Loucy (cell line): ENCODE measurements around the gene ABAT.

ENCODE experiments used
- H2AFZ ChIP-seq: fragments of 200-600 bp; sonication (generic); 2 replicates; pipeline ENCODE4 v1.6.0; 2016; ENCODE audit warnings: antibody characterized with exemption, mild to moderate bottlenecking, low read length, moderate library complexity
- H3F3A ChIP-seq: fragments of 200-600 bp; 2 replicates; pipeline ENCODE4 v1.6.0; 2016; ENCODE audit warnings: antibody characterized with exemption, low read depth, mild to moderate bottlenecking
- H3K27me3 ChIP-seq: fragments of 200-600 bp; sonication (generic); 2 replicates; pipeline ENCODE4 v1.6.1; 2014; ENCODE audit warnings: low read length, mild to moderate bottlenecking; ENCODE audit not compliant: insufficient read depth, poor library complexity, severe bottlenecking
- H3K36me3 ChIP-seq: fragments of 200-600 bp; sonication (generic); 2 replicates; pipeline ENCODE4 v1.6.1; 2016; ENCODE audit warnings: low read length; ENCODE audit not compliant: insufficient read depth
- H3K4me1 ChIP-seq: fragments of 200-600 bp; sonication (generic); 2 replicates; pipeline ENCODE4 v1.5.1; 2014; ENCODE audit warnings: low read length, mild to moderate bottlenecking; ENCODE audit not compliant: insufficient read depth, poor library complexity, severe bottlenecking
- H3K4me2 ChIP-seq: fragments of 200-600 bp; sonication (generic); 2 replicates; pipeline ENCODE4 v1.6.0; 2014; ENCODE audit warnings: antibody characterized with exemption, low read length, low read depth, mild to moderate bottlenecking; ENCODE audit not compliant: poor library complexity, severe bottlenecking
- H3K4me3 ChIP-seq: fragments of 200-600 bp; sonication (generic); 2 replicates; pipeline ENCODE4 v1.5.1; 2014; ENCODE audit warnings: low read length, mild to moderate bottlenecking, mixed read lengths; ENCODE audit not compliant: poor library complexity, severe bottlenecking
- H3K79me2 ChIP-seq: fragments of 200-600 bp; sonication (generic); 2 replicates; pipeline ENCODE4 v1.6.1; 2014; ENCODE audit warnings: low read length; ENCODE audit not compliant: insufficient read depth
- H3K9ac ChIP-seq: fragments of 200-600 bp; sonication (generic); 2 replicates; pipeline ENCODE4 v1.6.0; 2014; ENCODE audit warnings: mild to moderate bottlenecking, low read depth, low read length, moderate library complexity; ENCODE audit not compliant: poor library complexity, severe bottlenecking
- H3K9me2 ChIP-seq: fragments of 200-600 bp; sonication (generic); replicated peaks from 2 replicates; pipeline ENCODE4 v1.6.1; 2016; ENCODE audit warnings: low read depth, low read length, mixed read lengths
- H3K9me3 ChIP-seq: fragments of 200-600 bp; sonication (generic); 2 replicates; pipeline ENCODE4 v1.6.1; 2014; ENCODE audit warnings: mild to moderate bottlenecking, antibody characterized with exemption, low read length, low read depth; ENCODE audit not compliant: insufficient read depth
- H4K20me1 ChIP-seq: fragments of 200-600 bp; sonication (generic); 2 replicates; pipeline ENCODE4 v1.6.0; 2014; ENCODE audit warnings: antibody characterized with exemption, low read length, mild to moderate bottlenecking; ENCODE audit not compliant: insufficient read depth, poor library complexity, severe bottlenecking
- CTCF ChIP-seq: fragments of 200-600 bp; sonication (generic); conservative IDR thresholded peaks from 2 replicates; pipeline ENCODE4 v1.5.1; 2014; ENCODE audit warnings: mild to moderate bottlenecking, antibody characterized with exemption, low read length
- EZH2phosphoT487 ChIP-seq: fragments of 200-600 bp; IDR thresholded peaks from 2 replicates; pipeline ENCODE4 v1.6.1; 2018; ENCODE audit warnings: antibody characterized with exemption, mild to moderate bottlenecking, moderate library complexity, borderline replicate concordance

Gene ABAT

GRCh38 chr16:8808009-8808408, 133.6 kb downstream of the ABAT start:
- Histone ChIP-seq H3K9ac (no peak overlapping the region), H4K20me1 (no peaks in the 10 kb centered on the region), H3K4me1 (no peaks in the 10 kb centered on the region), H2AFZ (no peak overlapping the region), H3K79me2 (no peaks in the 10 kb centered on the region), H3K4me3 (no peak overlapping the region), H3F3A (no peaks in the 10 kb centered on the region), H3K27me3 (no peaks in the 10 kb centered on the region), H3K4me2 (no peak overlapping the region), H3K9me3 (no peaks in the 10 kb centered on the region), H3K9me2 (no peaks in the 10 kb centered on the region), H3K36me3 (peaks cover 50% of the 10 kb centered on the region; the same call in 1 of the 2 replicates)
- no peak for TF ChIP-seq CTCF
- TF ChIP-seq EZH2phosphoT487: no peak

DNA sequence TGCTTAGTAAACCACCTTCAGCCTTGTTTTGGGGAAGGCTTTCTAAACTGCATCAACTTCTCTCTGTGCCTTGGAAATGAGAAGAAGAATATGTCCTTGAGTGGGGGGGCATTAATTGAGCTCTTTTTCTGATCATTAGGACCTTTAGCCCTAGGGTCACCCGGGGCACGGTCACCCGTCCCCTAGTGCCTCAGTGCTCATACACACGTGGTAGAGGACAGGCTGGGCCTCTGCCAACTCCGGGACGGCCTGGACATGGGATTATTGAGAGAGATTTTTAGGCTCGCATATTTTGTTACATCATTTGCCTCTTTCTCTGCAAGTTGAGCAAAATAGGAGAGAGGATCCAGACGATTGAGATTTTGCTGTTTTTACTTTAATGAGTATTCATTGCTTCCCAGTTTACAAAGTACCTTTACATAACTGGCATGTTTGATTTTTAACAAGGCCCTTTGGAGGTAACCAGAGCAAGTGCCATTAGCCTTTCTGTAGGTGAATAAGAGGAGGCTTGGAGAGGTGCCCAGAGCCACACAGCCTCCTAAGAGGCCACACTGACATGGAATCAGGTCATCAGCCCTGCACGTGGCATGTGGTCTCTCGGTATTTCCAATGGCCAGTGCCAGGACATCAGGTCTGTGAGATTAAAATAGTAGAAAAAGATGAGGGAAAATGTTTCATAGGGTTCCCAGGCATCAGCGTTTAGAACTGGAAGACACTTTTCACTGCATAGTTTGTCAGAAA, 134.4 kb downstream of the ABAT start:
- no peaks in the 10 kb centered on the region for H4K20me1 ChIP-seq

DNA sequence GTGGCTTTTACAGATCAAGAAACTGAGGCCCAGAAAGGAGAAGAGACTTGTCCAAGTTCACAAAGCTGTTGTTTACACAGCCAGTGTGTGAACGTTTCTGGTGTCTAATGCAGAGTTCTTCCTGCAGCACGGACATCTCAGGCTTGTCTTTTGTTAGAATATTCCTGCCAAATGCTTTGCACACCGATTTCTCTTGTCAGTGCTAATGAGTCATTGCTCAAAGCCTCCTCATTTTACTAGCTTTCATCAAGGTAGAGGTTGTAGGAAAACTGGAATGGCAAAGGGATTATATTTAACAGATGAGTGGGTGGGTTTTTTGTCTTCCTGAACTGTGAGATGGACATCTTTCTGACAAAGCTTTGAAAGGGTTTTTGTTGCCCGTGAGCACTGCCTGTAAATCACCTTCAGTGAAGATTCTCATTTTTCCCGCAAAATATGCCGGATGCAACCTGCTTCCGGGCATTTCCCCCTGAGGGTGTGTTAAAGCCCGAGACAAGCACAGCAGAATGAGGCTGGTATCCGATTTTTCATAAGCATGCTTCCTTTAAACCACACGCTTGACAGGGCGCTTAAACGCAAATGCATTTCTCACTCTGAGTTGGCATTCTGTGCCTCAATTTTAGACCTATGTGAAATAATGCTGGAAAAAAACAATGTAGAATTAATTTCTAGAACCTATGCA, 137.9 kb downstream of the ABAT start:
- Histone ChIP-seq H3K4me3 (no peak overlapping the region), H4K20me1 (no peaks in the 10 kb centered on the region), H3K4me2 (no peak overlapping the region), H3K36me3 (peaks cover 55% of the 10 kb centered on the region; the same call in 1 of the 2 replicates), H3F3A (no peaks in the 10 kb centered on the region), H3K9ac (no peak overlapping the region), H3K79me2 (no peaks in the 10 kb centered on the region), H3K4me1 (peaks cover 9% of the 10 kb centered on the region), H2AFZ (no peak overlapping the region), H3K27me3 (no peaks in the 10 kb centered on the region), H3K9me3 (no peaks in the 10 kb centered on the region), H3K9me2 (no peaks in the 10 kb centered on the region)
- TF ChIP-seq EZH2phosphoT487 (no peak), CTCF (no peak)

More for the DNA sequence above, 134.4 kb downstream of the ABAT start:
- Histone ChIP-seq H3K27me3 (no peaks in the 10 kb centered on the region), H3K79me2 (no peaks in the 10 kb centered on the region), H3K9me2 (no peaks in the 10 kb centered on the region), H2AFZ (no peak overlapping the region), H3K4me3 (no peak overlapping the region), H3F3A (no peaks in the 10 kb centered on the region), H3K9me3 (no peaks in the 10 kb centered on the region), H3K4me2 (no peak overlapping the region), H3K36me3 (peaks cover 52% of the 10 kb centered on the region; the same call in 1 of the 2 replicates), H3K9ac (no peak overlapping the region), H3K4me1 (no peaks in the 10 kb centered on the region)
- no peak for TF ChIP-seq CTCF
- TF ChIP-seq EZH2phosphoT487: no peak
